Fibroblast of lung (primary cell): Measurements from ENCODE around the gene NTRK2. TPM values are rescaled to one million over a fixed set of nuclear protein-coding genes. Genes with fewer than 3 reads are reported as not detected.

ENCODE experiments used
- DNase-seq, 2 donors: peaks; one replicate each; pipeline versions ENCODE4 v3.0.0 to v3.0.0-alpha.2; 2010; ENCODE audit warnings: low read depth in 2 of 2
- H2AFZ ChIP-seq: 2 replicates; pipeline ENCODE4 v1.5.1; 2012; ENCODE audit warnings: low read length, control low read depth, inconsistent platforms
- H3K27ac ChIP-seq: 2 replicates; pipeline ENCODE4 v1.5.1; 2011; ENCODE audit warnings: low read length, control low read depth; ENCODE audit not compliant: insufficient read depth
- H3K27me3 ChIP-seq: 2 replicates; pipeline ENCODE4 v1.5.1; 2011; ENCODE audit warnings: mild to moderate bottlenecking, low read length; ENCODE audit not compliant: control insufficient read depth, insufficient read depth
- H3K36me3 ChIP-seq: 2 replicates; pipeline ENCODE4 v1.5.1; 2011; ENCODE audit warnings: low read length; ENCODE audit not compliant: control insufficient read depth, insufficient read depth
- H3K4me1 ChIP-seq: 2 replicates; pipeline ENCODE4 v1.5.1; 2011; ENCODE audit warnings: low read length; ENCODE audit not compliant: control insufficient read depth, insufficient read depth; ENCODE audit errors: extremely low read depth
- H3K4me2 ChIP-seq: 2 replicates; pipeline ENCODE4 v1.5.1; 2011; ENCODE audit warnings: low read length, control low read depth; ENCODE audit not compliant: insufficient read depth; ENCODE audit errors: extremely low read depth
- H3K4me3 ChIP-seq, 4 experiments: fragments of 200-600 bp in 1 of 4; sonication (generic) in 1 of 4; replicated peaks in 1 of 4; 2 replicates each; pipeline ENCODE4 v1.5.1; 2011 to 2016; ENCODE audit warnings: low read length in 4 of 4, low read depth in 3 of 4, mild to moderate bottlenecking in 3 of 4, control low read depth in 2 of 4, inconsistent platforms in 1 of 4, mixed read lengths in 1 of 4; ENCODE audit not compliant: insufficient read depth in 1 of 4; ENCODE audit errors: control extremely low read depth in 1 of 4
- H3K79me2 ChIP-seq: 2 replicates; pipeline ENCODE4 v1.5.1; 2012; ENCODE audit warnings: mild to moderate bottlenecking, low read length, inconsistent platforms; ENCODE audit not compliant: control insufficient read depth, insufficient read depth
- H3K9ac ChIP-seq: 2 replicates; pipeline ENCODE4 v1.5.1; 2011; ENCODE audit warnings: mild to moderate bottlenecking, low read length, control low read depth; ENCODE audit not compliant: insufficient read depth
- H3K9me3 ChIP-seq: 2 replicates; pipeline ENCODE4 v1.5.1; 2012; ENCODE audit warnings: low read depth, low read length; ENCODE audit not compliant: control insufficient read depth, insufficient read depth
- H4K20me1 ChIP-seq: 2 replicates; pipeline ENCODE4 v1.5.1; 2011; ENCODE audit warnings: low read length; ENCODE audit not compliant: control insufficient read depth, insufficient read depth; ENCODE audit errors: extremely low read depth
- EZH2 ChIP-seq: IDR thresholded peaks from 2 replicates; pipeline ENCODE4 v1.5.1; 2012; ENCODE audit warnings: low read length, control low read depth, mild to moderate bottlenecking; ENCODE audit errors: missing control alignments
- polyA plus RNA-seq, 2 donors: library from polyadenylated mRNA; depleted of rRNA in 1 of 2; stranded (reverse) in 1 of 2; unstranded in 1 of 2; fragments of >200 nt; gene quantifications; 2 replicates each; pipeline ENCODE4 v1.2.1, GENCODE V29; 2011 to 2012; ENCODE audit warnings: missing spikeins in 1 of 2
- total RNA-seq: library from RNA; depleted of rRNA; stranded (reverse); fragments of >200 nt; gene quantifications from 2 replicates; pipeline ENCODE4 v1.2.1, GENCODE V29; 2014
- TF ChIP-seq, protein P1 (sequence below), 2 donors: IDR thresholded peaks in 1 of 2; conservative IDR thresholded peaks in 1 of 2; 1 replicate in 1 of 2; 2 replicates in 1 of 2; pipeline ENCODE4 v1.5.1; 2011 to 2012; ENCODE audit warnings: low read length in 2 of 2, control low read depth in 1 of 2, inconsistent platforms in 1 of 2, low read depth in 1 of 2, mild to moderate bottlenecking in 1 of 2

The NTRK2 gene
- total and polyA plus RNA-seq, 2 donors (not counting 1 experiment from before 2014, with no cell fraction given): 0.66 to 1.1 TPM

DNA sequence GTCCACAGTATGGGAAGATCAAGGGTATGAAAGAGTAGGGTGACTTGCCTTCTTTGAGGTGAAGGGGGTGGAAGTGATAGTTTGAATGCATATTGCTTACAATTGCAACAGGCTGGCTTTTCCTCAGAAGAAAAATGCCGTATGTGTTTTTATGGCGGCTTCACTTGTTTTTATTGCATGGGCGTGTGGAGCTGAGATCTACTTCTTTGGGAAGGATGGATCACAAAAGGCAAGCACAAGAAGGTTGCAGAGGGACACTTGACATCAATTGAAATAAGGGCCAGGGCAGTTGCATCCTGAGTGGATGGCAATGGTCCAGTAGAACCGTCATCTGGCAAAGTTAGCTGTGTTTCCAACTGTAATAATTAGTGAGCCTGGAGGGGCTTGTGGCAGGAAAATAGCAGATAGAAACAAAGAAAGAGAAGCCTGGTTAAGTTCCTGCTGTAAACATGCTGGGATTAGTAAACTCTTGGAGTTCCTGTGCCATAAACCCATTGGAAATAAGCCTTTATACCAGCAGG, 138.4 kb downstream of the NTRK2 start:
- no peak overlapping the region for H2AFZ ChIP-seq
- TF ChIP-seq, protein P1, sequence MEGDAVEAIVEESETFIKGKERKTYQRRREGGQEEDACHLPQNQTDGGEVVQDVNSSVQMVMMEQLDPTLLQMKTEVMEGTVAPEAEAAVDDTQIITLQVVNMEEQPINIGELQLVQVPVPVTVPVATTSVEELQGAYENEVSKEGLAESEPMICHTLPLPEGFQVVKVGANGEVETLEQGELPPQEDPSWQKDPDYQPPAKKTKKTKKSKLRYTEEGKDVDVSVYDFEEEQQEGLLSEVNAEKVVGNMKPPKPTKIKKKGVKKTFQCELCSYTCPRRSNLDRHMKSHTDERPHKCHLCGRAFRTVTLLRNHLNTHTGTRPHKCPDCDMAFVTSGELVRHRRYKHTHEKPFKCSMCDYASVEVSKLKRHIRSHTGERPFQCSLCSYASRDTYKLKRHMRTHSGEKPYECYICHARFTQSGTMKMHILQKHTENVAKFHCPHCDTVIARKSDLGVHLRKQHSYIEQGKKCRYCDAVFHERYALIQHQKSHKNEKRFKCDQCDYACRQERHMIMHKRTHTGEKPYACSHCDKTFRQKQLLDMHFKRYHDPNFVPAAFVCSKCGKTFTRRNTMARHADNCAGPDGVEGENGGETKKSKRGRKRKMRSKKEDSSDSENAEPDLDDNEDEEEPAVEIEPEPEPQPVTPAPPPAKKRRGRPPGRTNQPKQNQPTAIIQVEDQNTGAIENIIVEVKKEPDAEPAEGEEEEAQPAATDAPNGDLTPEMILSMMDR (conservative IDR thresholded peaks at IDR 0.05 in 1 of 2, IDR thresholded peaks at IDR 0.05 in 1 of 2; ENCODE audit: low read depth in 1 of 2, low read length in 2 of 2): no peak
- TF ChIP-seq EZH2: no peak
- H3K79me2 ChIP-seq: no peaks in the 10 kb centered on the region
- no peaks in the 10 kb centered on the region for H3K36me3 ChIP-seq
- H4K20me1 ChIP-seq: no peaks in the 10 kb centered on the region
- H3K9ac ChIP-seq: no peak overlapping the region
- no peak overlapping the region for H3K4me3 ChIP-seq
- no peaks in the 10 kb centered on the region for H3K27me3 ChIP-seq
- no peaks in the 10 kb centered on the region for H3K4me1 ChIP-seq
- H3K4me2 ChIP-seq: no peak overlapping the region
- DNase-seq: no peak
- no peaks in the 10 kb centered on the region for H3K9me3 ChIP-seq
- no peak overlapping the region for H3K27ac ChIP-seq

DNA sequence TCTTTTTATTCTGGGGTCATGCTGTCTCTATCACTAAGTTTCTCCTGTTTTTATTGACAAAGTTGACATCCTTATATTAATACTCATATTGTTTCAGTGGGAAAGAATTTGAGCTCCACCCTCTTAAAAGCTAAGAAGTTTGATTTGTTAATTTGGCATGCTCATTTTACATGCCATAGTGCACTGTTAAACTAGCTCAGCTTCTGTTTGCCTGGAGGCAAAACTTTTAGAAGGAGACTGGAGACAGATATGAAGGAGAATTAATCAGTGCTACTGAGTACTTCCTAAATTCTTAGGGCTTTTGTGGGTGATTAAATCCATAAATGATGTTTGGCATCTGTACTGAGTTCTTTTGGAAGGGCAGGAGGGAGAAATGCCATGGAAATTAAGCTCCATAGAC, 138.9 kb downstream of the NTRK2 start:
- Histone ChIP-seq H3K9ac (no peak overlapping the region), H3K27ac (no peak overlapping the region), H3K4me1 (no peaks in the 10 kb centered on the region), H3K27me3 (no peaks in the 10 kb centered on the region), H2AFZ (no peak overlapping the region), H3K9me3 (no peaks in the 10 kb centered on the region), H3K4me3 (no peak overlapping the region), H3K36me3 (no peaks in the 10 kb centered on the region), H3K79me2 (no peaks in the 10 kb centered on the region), H4K20me1 (no peaks in the 10 kb centered on the region), H3K4me2 (no peak overlapping the region)
- TF ChIP-seq, protein P1 (conservative IDR thresholded peaks at IDR 0.05 in 1 of 2, IDR thresholded peaks at IDR 0.05 in 1 of 2; ENCODE audit: low read depth in 1 of 2, low read length in 2 of 2): no peak
- no peak for TF ChIP-seq EZH2
- DNase-seq: no peak

DNA sequence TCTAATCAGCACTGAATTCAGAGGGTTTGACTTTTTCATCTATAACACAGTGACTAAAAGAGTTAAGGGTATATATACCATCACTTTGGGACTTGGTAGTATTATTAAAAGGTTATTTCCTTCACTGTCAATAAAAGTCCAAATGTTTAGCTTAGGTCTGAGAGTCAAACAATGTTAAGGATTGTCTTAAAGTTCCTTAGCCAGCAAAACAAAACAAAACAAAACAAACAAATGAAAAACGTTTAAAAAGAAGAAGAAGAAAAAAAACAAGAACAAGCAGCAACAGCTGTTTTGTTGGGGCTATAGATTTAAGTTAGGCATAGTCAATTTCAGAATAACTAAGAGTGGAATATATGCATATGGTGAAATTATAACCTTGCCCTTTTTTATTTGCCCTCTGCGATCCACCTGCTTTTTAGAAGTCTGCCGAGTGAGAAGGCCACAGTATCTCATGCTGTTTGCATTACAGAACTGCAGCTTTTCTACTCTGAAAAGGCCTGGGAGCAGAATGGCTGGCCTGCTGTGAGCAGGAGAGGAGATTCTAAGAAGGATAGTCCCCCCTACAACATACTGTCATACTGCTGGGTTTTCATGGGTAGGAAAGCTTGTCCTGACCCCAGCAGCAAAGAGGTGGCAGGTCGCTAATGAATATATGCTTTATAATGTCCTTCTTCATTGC, 141.7 kb downstream of the NTRK2 start:
- H3K79me2 ChIP-seq: no peaks in the 10 kb centered on the region

More for the DNA sequence above, 141.7 kb downstream of the NTRK2 start:
- H3K9me3 ChIP-seq: no peaks in the 10 kb centered on the region
- no peaks in the 10 kb centered on the region for H3K27me3 ChIP-seq
- DNase-seq: no peak
- H3K27ac ChIP-seq: no peak overlapping the region
- H4K20me1 ChIP-seq: no peaks in the 10 kb centered on the region
- TF ChIP-seq EZH2: no peak
- TF ChIP-seq, protein P1 (conservative IDR thresholded peaks at IDR 0.05 in 1 of 2, IDR thresholded peaks at IDR 0.05 in 1 of 2; ENCODE audit: low read depth in 1 of 2, low read length in 2 of 2): no peak
- no peak overlapping the region for H3K4me2 ChIP-seq
- H3K9ac ChIP-seq: no peak overlapping the region
- no peaks in the 10 kb centered on the region for H3K36me3 ChIP-seq
- no peaks in the 10 kb centered on the region for H3K4me1 ChIP-seq
- no peak overlapping the region for H3K4me3 ChIP-seq
- H2AFZ ChIP-seq: no peak overlapping the region
